ENCODE measurements around the gene AOC3.
"Not testable (repeated sequence)": the region's sequence is repeated elsewhere in the genome, so short reads cannot be mapped to it uniquely, and the experiment has no call there.

The AOC3 gene

GRCh38 chr17:42844271-42844670, 6.7 kb upstream of the AOC3 start, which contains the start of gene AOC2:
TSS of gene AOC2 (plus strand) at chr17:42844580. CDS start at chr17:42844627, 47 bp downstream.
- no peak for DNase-seq

DNA sequence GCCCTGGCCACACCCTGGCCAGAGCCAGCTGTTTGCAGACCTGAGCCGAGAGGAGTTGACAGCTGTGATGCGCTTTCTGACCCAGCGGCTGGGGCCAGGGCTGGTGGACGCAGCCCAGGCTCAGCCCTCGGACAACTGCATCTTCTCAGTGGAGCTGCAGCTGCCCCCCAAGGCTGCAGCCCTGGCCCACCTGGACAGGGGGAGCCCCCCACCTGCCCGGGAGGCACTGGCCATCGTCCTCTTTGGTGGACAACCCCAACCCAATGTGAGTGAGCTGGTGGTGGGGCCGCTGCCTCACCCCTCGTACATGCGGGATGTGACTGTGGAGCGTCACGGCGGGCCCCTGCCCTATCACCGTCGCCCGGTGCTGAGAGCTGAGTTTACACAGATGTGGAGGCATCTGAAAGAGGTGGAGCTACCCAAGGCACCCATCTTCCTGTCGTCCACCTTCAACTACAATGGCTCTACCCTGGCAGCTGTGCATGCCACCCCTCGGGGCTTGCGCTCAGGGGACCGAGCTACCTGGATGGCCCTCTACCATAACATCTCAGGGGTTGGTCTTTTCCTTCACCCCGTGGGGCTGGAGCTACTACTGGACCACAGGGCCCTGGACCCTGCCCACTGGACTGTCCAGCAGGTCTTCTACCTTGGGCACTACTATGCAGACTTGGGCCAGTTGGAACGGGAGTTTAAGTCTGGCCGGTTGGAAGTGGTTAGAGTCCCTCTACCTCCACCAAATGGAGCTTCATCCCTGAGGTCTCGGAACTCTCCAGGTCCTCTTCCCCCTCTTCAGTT, 6.0 kb upstream of the AOC3 start:
- DNase-seq = no peak

DNA sequence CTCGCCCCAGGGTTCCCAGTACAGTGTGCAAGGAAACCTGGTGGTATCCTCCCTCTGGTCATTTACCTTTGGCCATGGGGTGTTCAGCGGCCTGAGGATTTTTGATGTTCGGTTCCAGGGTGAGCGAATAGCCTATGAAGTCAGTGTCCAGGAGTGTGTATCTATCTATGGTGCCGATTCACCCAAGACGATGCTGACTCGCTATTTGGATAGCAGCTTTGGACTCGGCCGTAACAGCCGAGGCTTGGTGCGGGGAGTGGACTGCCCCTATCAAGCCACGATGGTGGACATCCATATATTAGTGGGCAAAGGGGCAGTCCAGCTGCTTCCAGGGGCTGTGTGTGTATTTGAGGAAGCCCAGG, 5.5 kb upstream of the AOC3 start:
- no peak for DNase-seq

GRCh38 chr17:42845918-42846593, 4.9 kb upstream of the AOC3 start:
- DNase-seq = no peak

DNA sequence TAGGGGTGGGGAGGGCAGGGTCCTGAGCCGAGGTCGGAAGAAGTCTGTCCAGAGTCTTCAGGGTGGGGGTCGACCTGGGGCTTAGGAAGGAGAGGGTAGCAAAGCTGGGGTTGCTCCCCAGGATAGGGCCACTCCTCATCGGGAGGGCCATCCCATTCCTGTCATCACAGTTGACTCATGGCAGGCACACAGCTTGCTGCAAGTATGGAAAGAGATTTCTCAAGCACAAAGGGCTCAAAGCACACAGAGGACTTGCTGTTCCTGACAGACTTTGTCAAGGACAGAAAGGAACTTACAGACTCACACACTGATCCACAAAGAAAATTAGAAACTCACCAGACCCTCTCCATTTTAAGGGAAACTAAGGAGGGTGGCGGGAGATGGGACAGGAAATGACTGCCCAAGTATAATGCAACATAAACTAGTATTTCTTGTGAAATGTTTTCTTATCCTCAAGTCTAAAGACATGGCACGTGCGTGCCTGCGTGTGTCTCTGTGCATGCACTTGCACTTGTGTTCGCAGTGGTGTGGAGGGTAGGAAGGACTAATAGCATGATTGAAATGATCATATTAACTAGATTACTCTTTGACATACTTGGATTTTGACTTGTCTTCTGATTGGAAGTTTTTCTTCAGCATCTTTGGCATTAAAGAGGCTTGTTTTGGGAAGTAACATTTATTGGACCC, 4.3 kb upstream of the AOC3 start:
- DNase-seq = no peak

DNA sequence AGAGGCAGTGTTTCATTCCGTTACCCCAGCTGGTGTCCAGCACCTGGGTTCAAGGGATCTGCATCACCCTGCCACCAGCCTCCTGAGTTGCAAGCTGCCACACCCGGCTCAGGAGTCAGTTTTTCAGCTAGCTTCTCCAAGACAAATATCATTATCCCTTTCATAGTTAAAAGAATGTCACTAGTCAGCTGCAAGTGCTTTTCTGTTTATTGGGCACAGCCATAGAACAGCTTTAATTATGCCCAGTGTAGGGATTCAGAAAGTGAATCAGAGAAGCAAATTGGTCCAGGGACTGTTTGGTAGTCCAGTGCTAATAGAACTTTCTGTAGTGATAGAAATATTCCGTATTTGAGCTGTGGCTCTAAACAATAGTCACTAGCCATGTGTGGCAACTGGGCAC, 2.9 kb upstream of the AOC3 start:
- no peak for DNase-seq

DNA sequence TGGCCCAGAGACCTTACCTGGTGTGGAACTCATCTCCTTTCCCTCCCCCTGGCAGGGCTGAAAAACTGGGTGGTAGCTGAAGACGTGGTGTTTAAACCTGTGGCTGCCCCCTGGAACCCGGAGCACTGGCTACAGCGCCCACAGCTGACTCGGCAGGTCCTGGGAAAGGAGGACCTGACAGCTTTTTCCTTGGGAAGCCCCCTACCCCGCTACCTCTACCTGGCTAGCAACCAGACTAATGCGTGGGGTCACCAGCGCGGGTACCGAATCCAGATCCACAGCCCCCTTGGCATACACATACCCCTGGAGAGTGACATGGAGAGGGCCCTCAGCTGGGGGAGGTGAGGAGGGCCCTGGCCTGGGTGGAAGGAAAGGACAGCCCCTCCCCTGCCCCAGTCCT, 2.0 kb upstream of the AOC3 start:
- DNase-seq = no peak

GRCh38 chr17:42849451-42850181, 1.4 kb upstream of the AOC3 start:
- DNase-seq = no peak

- DNase-seq = not testable (repeated sequence)
Observed at GRCh38 chr17:42851371-42852240, 607 bp downstream of the AOC3 start.

DNA sequence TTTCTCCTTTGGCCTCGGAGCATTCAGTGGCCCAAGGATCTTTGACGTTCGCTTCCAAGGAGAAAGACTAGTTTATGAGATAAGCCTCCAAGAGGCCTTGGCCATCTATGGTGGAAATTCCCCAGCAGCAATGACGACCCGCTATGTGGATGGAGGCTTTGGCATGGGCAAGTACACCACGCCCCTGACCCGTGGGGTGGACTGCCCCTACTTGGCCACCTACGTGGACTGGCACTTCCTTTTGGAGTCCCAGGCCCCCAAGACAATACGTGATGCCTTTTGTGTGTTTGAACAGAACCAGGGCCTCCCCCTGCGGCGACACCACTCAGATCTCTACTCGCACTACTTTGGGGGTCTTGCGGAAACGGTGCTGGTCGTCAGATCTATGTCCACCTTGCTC, 1.4 kb downstream of the AOC3 start:
- DNase-seq = no peak

DNA sequence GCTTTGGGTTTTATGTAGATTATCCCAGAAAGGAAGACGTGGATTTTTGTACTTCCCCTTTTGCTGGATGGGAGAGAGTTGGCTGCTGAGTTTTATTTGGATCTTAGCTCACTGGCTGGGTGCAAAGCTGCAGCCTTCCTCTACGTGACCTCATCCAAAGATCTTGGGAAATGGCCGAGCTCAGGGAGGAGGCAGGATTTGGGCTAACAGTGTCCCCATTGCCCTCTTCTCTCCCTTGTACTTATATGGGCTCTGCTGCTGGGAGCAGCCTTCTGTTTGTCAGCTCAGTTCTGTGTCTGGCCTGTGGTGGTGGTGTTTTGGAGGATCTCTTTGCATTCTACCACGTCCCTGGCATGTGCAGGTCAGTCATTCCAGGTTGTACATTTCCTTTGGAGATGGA, 2.0 kb downstream of the AOC3 start:
- no peak for DNase-seq

DNA sequence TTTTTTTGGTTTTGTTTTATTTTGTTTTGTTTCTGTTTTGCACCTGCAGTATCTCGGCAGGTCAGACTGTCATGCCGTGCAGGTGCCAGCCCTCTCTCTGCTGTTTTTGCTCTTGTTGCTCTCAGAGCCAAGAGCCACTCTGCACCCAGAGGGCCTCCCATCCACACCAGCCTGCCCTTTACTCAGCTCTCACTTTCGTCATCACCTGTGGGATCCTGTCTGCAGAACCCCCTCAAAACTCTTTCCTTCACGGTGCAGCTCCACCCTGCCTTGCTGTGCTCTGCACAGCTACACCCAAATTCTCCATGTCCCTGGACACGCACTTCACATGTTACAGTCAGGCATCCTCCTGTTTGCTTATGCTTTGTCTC, 2.6 kb downstream of the AOC3 start:
- DNase-seq = no peak

DNA sequence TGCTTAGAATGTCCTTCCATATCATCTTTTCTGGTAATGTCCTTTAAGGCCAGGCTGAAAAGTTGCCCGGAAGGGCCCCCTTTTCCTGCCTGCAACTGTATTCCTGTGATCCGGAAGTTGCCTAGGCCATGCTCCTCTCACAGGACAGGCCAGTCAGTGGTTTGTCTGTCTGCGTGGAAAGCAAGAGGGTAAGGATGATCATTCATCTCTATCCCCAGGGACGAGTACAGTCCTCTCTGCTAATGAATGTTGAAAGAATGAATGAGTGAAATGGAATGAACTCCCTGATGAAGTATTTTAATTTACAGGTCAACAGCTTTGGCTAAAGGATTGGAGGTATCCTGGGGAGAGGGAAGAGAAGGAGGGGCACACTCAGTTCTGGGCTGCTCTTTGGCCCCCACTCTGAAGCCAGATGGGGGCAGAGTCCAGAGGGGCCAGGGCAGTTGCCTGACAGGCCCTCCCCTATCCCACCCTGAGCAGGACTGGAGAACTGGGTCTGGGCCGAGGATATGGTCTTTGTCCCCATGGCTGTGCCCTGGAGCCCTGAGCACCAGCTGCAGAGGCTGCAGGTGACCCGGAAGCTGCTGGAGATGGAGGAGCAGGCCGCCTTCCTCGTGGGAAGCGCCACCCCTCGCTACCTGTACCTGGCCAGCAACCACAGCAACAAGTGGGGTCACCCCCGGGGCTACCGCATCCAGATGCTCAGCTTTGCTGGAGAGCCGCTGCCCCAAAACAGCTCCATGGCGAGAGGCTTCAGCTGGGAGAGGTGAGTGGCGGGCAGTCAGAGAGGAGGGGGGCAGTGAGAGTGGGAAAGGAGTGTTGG, 3.2 kb downstream of the AOC3 start:
- DNase-seq = no peak

- no peak for DNase-seq
Observed at GRCh38 chr17:42855048-42855596, 4.1 kb downstream of the AOC3 start.

DNA sequence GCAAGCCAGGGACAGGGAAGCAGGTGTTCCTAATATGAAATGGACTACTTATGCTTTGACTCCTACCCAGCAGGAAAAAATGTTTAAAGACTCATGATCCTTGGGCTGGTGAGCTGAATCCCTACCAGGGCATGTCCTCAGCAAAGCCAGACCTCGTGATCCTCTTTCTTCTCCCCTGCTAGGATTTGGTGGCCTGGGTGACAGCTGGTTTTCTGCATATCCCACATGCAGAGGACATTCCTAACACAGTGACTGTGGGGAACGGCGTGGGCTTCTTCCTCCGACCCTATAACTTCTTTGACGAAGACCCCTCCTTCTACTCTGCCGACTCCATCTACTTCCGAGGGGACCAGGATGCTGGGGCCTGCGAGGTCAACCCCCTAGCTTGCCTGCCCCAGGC, 5.1 kb downstream of the AOC3 start:
- DNase-seq = not testable (repeated sequence)

GRCh38 chr17:42856516-42856915, 5.5 kb downstream of the AOC3 start:
- DNase-seq = not testable (repeated sequence)

GRCh38 chr17:42857389-42857788, 6.4 kb downstream of the AOC3 start:
- no peak for DNase-seq

DNA sequence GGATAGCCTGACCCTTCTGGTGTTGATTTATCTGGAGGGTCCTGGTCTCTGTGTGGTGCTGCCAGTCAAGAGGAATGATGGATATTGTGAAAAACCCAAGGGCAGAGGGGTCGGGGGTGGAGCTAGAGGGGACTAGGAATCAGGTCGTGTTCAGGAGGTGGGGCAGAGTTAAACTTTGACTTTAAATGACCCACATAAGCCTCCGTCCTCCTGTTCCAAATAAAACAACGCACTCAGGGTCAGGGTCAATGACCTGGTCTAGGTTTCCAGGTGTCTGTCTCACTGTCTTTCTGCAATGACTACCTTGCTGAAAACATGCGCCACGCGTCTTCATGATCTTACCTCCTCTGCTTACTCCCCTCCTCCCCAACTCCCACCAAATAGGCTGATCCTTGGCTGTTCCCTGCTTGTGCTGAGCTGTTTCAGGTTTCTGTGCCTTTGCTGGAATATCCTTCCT, 14.7 kb downstream of the AOC3 start:
- no peak for DNase-seq

GRCh38 chr17:42866216-42866615, 15.2 kb downstream of the AOC3 start:
- no peak for DNase-seq

DNA sequence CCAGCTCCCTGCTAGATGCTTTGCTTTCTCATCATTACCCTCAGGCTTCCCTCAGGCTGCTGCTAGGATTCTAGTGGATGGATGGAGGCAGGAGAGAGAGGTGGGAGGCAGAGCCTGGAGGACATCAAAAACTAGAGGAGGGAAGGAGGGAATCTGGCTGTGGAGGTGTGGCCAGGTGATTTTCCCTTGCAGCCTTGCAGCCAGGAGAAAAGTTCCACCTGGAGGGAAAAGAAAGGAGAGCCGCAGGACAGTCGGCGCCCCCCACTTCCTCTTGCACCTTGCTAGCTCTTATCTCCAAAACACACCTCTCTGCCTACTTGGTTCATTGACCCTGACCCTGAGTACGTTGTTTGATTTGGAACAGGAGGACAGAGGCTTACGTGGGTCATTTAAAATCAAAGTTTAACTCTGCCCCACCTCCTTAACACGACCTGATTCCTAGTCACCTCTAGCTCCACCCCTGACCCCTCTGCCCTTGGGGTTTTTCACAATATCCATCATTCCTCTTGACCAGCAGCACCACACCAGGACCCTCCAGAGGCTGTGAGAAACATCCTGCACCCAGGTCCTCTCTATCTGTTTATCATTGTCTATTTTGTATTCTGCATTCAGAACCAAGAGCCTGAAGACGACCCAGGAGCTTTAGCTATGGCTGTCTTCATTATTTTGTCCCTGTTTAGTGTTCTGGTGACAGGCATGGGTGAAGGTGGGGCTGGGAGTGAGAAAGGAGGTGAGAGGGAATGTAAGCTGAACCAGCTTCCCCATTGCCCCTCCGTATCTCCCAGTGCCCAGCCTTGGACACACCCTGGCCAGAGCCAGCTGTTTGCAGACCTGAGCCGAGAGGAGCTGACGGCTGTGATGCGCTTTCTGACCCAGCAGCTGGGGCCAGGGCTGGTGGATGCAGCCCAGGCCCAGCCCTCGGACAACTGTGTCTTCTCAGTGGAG, 15.9 kb downstream of the AOC3 start:
- no peak for DNase-seq
